HAP-1 (cell line): ENCODE data around the gene ATG16L2.
"Not testable (repeated sequence)": the region's sequence is repeated elsewhere in the genome, so short reads cannot be mapped to it uniquely, and the experiment has no call there.

Experiments
- DNase-seq, 2 experiments: peaks; one replicate each; pipeline ENCODE4 v3.0.0-alpha.2; 2016 to 2020; ENCODE audit warnings: low spot score in 2 of 2
- H3K27me3 ChIP-seq: fragments of 250-450 bp; sonication (Bioruptor Pico); 2 replicates; pipeline ENCODE4 v1.5.1; 2020; ENCODE audit warnings: low read depth, mild to moderate bottlenecking, moderate library complexity
- H3K36me3 ChIP-seq: fragments of 250-450 bp; sonication (Bioruptor Pico); replicated peaks from 2 replicates; pipeline ENCODE4 v1.5.1; 2020; ENCODE audit warnings: mild to moderate bottlenecking
- H3K4me1 ChIP-seq: fragments of 250-450 bp; sonication (Bioruptor Pico); 2 replicates; pipeline ENCODE4 v1.5.1; 2020; ENCODE audit warnings: mild to moderate bottlenecking
- H3K4me3 ChIP-seq: fragments of 250-450 bp; sonication (Bioruptor Pico); 2 replicates; pipeline ENCODE4 v1.5.1; 2020; ENCODE audit warnings: mild to moderate bottlenecking, moderate library complexity
- H3K9me3 ChIP-seq: fragments of 250-450 bp; sonication (Bioruptor Pico); 2 replicates; pipeline ENCODE4 v1.5.1; 2020; ENCODE audit warnings: mild to moderate bottlenecking, moderate library complexity
- in situ Hi-C: fragments of 300-500 bp; cut with MboI; formaldehyde crosslinking; loops from 3 replicates; pipeline ENCODE4 v1.14.3; 2020; ENCODE audit warnings: low sequenced_read_pairs, inconsistent platforms, mixed read lengths

The ATG16L2 gene

GRCh38 chr11:72844356-72844755 is 30.1 kb downstream of the ATG16L2 start:
- in situ Hi-C loops, result no loop called here
- Histone ChIP-seq H3K36me3 (no peaks in the 10 kb centered on the region; the same call in 1 of the 2 replicates), H3K4me1 (no peaks in the 10 kb centered on the region), H3K27me3 (no peaks in the 10 kb centered on the region), H3K9me3 (no peaks in the 10 kb centered on the region), H3K4me3 (no peak overlapping the region)
- DNase-seq, result no peak

DNA sequence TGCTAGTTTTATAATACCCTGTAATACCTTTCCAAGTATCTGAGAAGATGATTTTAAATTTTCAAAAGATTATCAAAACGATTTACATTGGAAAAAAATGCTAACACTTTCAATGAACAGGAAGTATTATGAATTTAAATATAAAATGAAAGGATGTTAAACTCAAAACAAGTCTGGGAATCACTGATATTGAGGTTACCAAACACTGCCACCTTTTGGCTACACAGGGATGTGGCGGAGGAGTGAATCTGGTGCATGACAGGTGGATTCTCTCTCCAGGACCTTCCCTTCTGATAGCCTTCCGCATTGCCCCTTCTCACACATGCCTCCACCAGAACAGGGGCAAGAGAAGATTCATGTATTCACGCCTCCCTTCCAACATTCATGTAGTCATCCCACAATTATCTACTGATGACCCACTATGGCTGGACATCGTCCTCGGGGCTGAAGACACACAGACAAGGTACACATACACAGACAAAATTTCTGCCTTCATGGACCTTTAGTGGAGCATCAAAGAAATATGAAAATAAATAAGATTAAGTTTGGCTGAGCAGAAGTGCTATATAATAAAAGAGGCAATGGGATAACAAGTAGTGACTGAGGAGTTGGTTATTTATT is 34.7 kb downstream of the ATG16L2 start:
- no peaks in the 10 kb centered on the region for H3K27me3 ChIP-seq
- no peaks in the 10 kb centered on the region; the same call in 1 of the 2 replicates for H3K36me3 ChIP-seq
- peak; percentile 23 to 47 for DNase-seq
- in situ Hi-C loops, result no loop called here
- H3K9me3 ChIP-seq, result no peaks in the 10 kb centered on the region
- no peaks in the 10 kb centered on the region for H3K4me1 ChIP-seq
- H3K4me3 ChIP-seq, result no peak overlapping the region

DNA sequence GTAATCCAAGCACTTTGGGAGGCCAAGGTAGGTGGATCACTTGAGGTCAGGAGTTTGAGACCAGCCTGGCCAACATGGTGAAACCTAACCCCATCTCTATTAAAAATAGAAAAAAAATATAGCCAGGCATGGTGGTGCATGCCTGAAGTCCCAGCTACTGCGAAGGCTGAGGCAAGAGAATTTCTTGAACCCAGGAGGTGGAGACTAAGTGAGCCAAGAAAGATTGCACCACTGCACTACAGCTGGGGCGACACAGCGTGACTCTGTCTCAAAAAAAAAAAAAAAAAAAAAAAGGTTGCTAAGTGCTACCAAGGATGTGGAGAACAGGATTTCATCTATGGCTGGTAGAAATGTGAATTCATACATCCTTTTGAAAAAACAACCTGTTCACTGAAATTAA is 36.6 kb downstream of the ATG16L2 start:
- no peak overlapping the region for H3K4me3 ChIP-seq
- no peaks in the 10 kb centered on the region for H3K27me3 ChIP-seq
- no peaks in the 10 kb centered on the region for H3K9me3 ChIP-seq
- no peaks in the 10 kb centered on the region; the same call in 1 of the 2 replicates for H3K36me3 ChIP-seq
- no peaks in the 10 kb centered on the region for H3K4me1 ChIP-seq
- in situ Hi-C loops, result no loop called here
- no peak for DNase-seq

DNA sequence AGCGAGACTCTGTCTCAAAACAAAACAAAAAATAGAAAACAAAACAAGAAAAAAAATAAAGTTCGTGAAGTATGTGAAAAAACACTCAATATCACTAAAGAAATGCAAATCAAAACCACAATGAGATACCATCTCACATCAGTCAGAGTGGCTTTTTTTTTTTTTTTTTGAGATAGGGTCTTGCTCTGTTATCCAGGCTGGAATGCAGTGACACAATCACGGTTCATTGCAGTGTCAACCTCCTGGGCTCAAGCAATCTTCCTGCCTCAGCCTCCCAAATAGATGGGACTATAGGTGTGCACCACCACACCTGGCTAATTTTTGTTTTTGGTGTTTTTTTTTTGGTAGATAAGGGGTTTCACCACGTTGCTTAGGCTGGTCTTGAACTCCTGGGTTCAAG is 37.5 kb downstream of the ATG16L2 start:
- no peak for DNase-seq
- in situ Hi-C loops, result no loop called here
- H3K27me3 ChIP-seq, result no peaks in the 10 kb centered on the region
- no peaks in the 10 kb centered on the region; the same call in 1 of the 2 replicates for H3K36me3 ChIP-seq
- H3K9me3 ChIP-seq, result no peaks in the 10 kb centered on the region
- H3K4me1 ChIP-seq, result no peaks in the 10 kb centered on the region
- no peak overlapping the region for H3K4me3 ChIP-seq

DNA sequence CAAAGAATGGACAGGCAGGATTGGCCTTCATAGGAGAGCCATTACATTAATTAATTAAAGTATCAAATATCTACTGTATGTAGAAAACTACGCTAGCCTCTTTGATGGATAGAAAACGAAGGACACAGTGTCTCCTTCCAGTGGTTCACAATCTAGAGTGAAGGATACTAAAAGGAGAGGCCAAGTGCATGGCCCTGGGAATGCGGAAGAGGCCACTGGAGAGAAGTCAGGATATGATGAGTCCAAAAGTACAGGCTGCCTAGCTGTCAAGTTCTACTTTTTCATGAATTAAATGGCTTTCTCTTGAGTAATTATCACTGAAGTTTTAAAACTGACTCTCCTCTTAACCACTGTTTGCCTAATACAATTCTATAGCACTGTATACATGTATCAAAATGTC is 41.9 kb downstream of the ATG16L2 start:
- no peaks in the 10 kb centered on the region for H3K36me3 ChIP-seq
- H3K4me3 ChIP-seq, result no peak overlapping the region
- in situ Hi-C loops, result no loop called here
- DNase-seq, result no peak
- no peaks in the 10 kb centered on the region for H3K4me1 ChIP-seq
- H3K9me3 ChIP-seq, result no peaks in the 10 kb centered on the region
- H3K27me3 ChIP-seq, result no peaks in the 10 kb centered on the region

GRCh38 chr11:72856551-72857345 is 42.5 kb downstream of the ATG16L2 start:
- H3K4me1 ChIP-seq, result peaks cover 4% of the 10 kb centered on the region
- H3K27me3 ChIP-seq, result no peaks in the 10 kb centered on the region
- in situ Hi-C loops, result no loop called here
- no peaks in the 10 kb centered on the region for H3K9me3 ChIP-seq
- H3K4me3 ChIP-seq, result no peak overlapping the region
- H3K36me3 ChIP-seq, result no peaks in the 10 kb centered on the region
- DNase-seq, result no peak

GRCh38 chr11:72858267-72858666 is 44.1 kb downstream of the ATG16L2 start:
- not testable (repeated sequence) for DNase-seq

DNA sequence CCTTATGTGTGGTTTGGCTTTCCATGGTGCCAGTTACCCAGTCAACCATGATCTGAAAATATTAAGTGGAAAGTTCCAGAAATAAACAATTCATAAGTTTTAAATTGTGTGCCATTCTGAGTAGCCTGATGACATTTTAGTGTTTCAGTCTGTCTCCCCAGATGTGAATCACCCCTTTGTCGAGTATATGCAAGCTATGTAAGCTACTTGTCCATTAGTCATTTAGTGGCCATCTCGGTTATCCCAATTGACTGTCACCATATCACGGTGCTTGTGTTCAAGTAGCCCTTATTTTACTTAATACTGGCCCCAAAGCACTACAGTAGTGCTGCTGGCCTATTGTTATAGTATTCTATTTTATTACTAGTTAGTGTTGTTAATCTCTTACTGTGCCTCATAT is 44.9 kb downstream of the ATG16L2 start:
- Histone ChIP-seq H3K36me3 (no peaks in the 10 kb centered on the region), H3K4me1 (peaks cover 24% of the 10 kb centered on the region), H3K4me3 (no peak overlapping the region), H3K27me3 (no peaks in the 10 kb centered on the region), H3K9me3 (peaks cover 4% of the 10 kb centered on the region; the same call in 1 of the 2 replicates)
- DNase-seq, result no peak
- in situ Hi-C loops, result no loop called here

More at GRCh38 chr11:72858267-72858666, 44.1 kb downstream of the ATG16L2 start:
- H3K27me3 ChIP-seq, H3K4me3 ChIP-seq, H3K9me3 ChIP-seq, H3K36me3 ChIP-seq, in situ Hi-C loops: not testable (repeated sequence)
- peaks cover 16% of the 10 kb centered on the region for H3K4me1 ChIP-seq

GRCh38 chr11:72860010-72860409 is 45.8 kb downstream of the ATG16L2 start:
- Histone ChIP-seq H3K27me3 (no peaks in the 10 kb centered on the region), H3K9me3 (peaks cover 4% of the 10 kb centered on the region; the same call in 1 of the 2 replicates), H3K36me3 (no peaks in the 10 kb centered on the region), H3K4me1 (peaks cover 24% of the 10 kb centered on the region), H3K4me3 (no peak overlapping the region)
- DNase-seq, result no peak
- in situ Hi-C loops, result no loop called here

DNA sequence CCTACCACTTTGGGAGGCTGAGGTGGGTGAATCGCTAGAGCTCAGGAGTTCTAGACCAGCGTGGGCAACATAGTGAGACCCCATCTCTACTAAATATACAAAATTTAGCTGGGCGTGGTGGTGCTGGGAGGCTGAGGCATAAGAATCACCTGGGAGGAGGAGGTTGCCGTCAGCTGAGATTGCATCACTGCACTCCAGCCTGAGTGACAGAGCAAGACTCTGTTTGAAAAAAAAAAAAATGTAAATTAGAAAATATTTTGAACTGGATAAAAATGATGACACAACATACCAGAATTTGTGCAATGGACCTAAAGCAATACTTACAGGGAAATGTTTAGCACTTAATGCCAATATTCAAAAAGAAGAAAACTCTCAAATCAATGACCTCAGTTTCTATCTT is 46.4 kb downstream of the ATG16L2 start:
- no peaks in the 10 kb centered on the region for H3K27me3 ChIP-seq
- H3K9me3 ChIP-seq, result peaks cover 4% of the 10 kb centered on the region; the same call in 1 of the 2 replicates
- no peaks in the 10 kb centered on the region for H3K36me3 ChIP-seq
- no peak overlapping the region for H3K4me3 ChIP-seq
- in situ Hi-C loops, result no loop called here
- DNase-seq, result no peak
- H3K4me1 ChIP-seq, result peaks cover 24% of the 10 kb centered on the region

DNA sequence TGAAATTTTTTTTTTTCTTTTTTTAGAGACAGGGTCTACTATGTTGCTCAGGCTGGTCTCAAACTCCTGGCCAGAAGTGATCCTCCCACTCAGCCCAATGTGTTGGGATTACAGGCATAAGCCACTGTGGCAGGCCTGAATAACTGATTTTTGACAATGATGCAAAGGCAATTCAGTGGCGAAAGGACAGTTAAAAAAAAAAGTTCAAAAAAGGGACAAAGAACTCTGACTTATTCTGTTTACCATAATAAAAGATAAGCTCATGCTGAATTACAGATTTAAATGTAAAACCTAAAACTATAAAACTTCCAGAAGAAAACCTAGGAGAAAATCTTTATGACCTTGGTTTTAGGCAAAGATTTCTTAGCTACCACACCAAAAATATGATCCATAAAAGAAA is 48.9 kb downstream of the ATG16L2 start:
- in situ Hi-C loops, result no loop called here
- Histone ChIP-seq H3K4me1 (peaks cover 24% of the 10 kb centered on the region), H3K4me3 (no peak overlapping the region), H3K36me3 (no peaks in the 10 kb centered on the region), H3K9me3 (peaks cover 4% of the 10 kb centered on the region; the same call in 1 of the 2 replicates), H3K27me3 (no peaks in the 10 kb centered on the region)
- DNase-seq, result peak; percentile 75 to 93

DNA sequence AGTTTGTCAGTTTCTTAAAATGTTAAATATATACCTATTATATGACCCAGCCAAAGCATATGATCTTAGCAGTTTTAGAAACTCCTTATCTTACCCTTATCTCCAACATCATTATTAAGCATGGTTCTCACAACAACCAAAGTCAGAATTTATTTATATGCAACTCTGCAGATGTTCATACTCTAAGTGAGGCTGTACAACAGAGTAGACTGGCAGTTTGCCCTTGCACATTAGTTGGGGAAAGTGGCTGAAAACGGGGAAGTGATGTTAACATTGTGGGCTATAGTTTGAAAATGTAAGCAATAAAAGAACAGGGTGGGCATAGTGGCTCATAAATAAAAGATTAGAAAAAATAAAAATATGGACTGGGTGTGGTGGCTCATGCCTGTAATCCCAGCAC is 49.7 kb downstream of the ATG16L2 start:
- H3K36me3 ChIP-seq, result no peaks in the 10 kb centered on the region
- in situ Hi-C loops, result no loop called here
- DNase-seq, result no peak
- H3K4me1 ChIP-seq, result peaks cover 24% of the 10 kb centered on the region
- no peak overlapping the region for H3K4me3 ChIP-seq
- no peaks in the 10 kb centered on the region for H3K27me3 ChIP-seq
- peaks cover 4% of the 10 kb centered on the region; the same call in 1 of the 2 replicates for H3K9me3 ChIP-seq

- Histone ChIP-seq H3K4me3 (no peak overlapping the region), H3K36me3 (no peaks in the 10 kb centered on the region; the same call in 1 of the 2 replicates), H3K4me1 (peaks cover 24% of the 10 kb centered on the region), H3K9me3 (peaks cover 4% of the 10 kb centered on the region; the same call in 1 of the 2 replicates), H3K27me3 (no peaks in the 10 kb centered on the region)
- DNase-seq, result no peak
- in situ Hi-C loops, result no loop called here
Measured at GRCh38 chr11:72864702-72865655, 50.8 kb downstream of the ATG16L2 start.
